HG03159 (cell line): ENCODE data around the gene CHM.

ENCODE experiments used
- ATAC-seq: cut with Tn5 transposase; IDR thresholded peaks from one replicate; pipeline ENCODE4 v1.9.1; 2021; ENCODE audit warnings: mild to moderate bottlenecking, moderate library complexity; ENCODE audit not compliant: unreplicated experiment

Gene CHM

GRCh38 chrX:85907316-85907715, 140.0 kb downstream of the CHM start:
- no peak for ATAC-seq

- no peak for ATAC-seq
Measured at GRCh38 chrX:85906399-85906798, 141.0 kb downstream of the CHM start.

GRCh38 chrX:85905851-85906250, 141.5 kb downstream of the CHM start:
- no peak for ATAC-seq

GRCh38 chrX:85903692-85904471, 143.5 kb downstream of the CHM start:
- ATAC-seq = no peak

GRCh38 chrX:85897362-85898126, 149.8 kb downstream of the CHM start:
- ATAC-seq = no peak

- no peak for ATAC-seq
Measured at GRCh38 chrX:85882601-85883000, 164.8 kb downstream of the CHM start.

GRCh38 chrX:85870585-85870984, 176.8 kb downstream of the CHM start:
- no peak for ATAC-seq

GRCh38 chrX:85865324-85865723, 182.0 kb downstream of the CHM start:
- ATAC-seq = no peak

GRCh38 chrX:85859426-85859825, 187.9 kb downstream of the CHM start:
- ATAC-seq = no peak

- peak; percentile 56 for ATAC-seq
Measured at GRCh38 chrX:85851418-85851817, 195.9 kb downstream of the CHM start.

GRCh38 chrX:85836868-85837267, 210.5 kb downstream of the CHM start:
- no peak for ATAC-seq

GRCh38 chrX:85828771-85829170, 218.6 kb downstream of the CHM start:
- ATAC-seq = no peak

- no peak for ATAC-seq
Measured at GRCh38 chrX:85815203-85815751, 232.1 kb downstream of the CHM start.
